Subcutaneous adipose tissue (tissue), 4 donors: ENCODE measurements around the gene PDE6B. TPM values are rescaled to one million over a fixed set of nuclear protein-coding genes. Genes with fewer than 3 reads are reported as not detected.

ENCODE experiments used
- CTCF ChIP-seq: fragments of 450-650 bp; IDR thresholded peaks from one replicate; pipeline ENCODE4 v1.5.1; 2016; ENCODE audit warnings: low read depth, mild to moderate bottlenecking, control low read depth, antibody characterized with exemption, moderate library complexity
- total RNA-seq, 4 donors: library from RNA; depleted of rRNA; stranded (reverse); fragments of >200 nt; gene quantifications; one replicate each; pipeline ENCODE4 v1.1.0, GENCODE V29; 2016

The PDE6B gene
- total RNA-seq, 4 donors from 2014 or later: 2.0 to 5.9 (median 3.8) TPM; not detected in 1

DNA sequence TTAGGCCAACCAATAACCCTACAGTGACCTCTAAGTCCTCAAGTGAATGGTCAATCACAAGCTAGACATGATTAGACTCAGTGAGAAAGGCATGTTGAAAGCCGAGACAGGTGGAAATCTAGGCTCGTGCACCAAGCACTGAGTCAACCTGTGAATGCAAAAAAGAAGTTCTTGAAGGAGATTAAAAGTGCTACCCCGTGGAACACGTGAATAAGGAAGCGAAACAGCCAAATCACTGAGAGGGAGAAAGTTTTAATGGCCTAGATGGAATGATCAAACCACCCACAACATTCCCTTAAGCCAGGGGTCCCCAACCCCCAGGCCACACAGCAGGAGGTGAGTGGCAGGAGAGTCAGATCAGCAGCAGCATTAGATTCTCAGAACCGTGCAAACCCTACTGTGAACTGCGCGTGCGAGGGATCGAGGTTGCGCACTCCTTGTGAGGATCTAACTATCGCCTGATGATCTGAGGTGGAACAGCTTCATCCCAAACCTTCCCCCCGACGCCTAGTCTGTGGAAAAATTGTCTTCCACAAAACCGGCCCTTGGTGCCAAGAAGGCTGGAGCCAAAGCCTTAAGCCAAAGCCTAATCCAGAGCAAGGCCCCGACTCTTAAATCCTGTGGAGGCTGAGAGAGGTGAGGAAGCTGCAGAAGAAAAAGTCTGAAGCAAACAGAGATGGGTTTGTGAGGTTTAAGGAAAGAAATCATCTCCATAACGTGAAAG, 19.5 kb upstream of the PDE6B start:
- no peak for TF ChIP-seq CTCF

- no peak for TF ChIP-seq CTCF
Measured at GRCh38 chr4:608236-608635, 17.1 kb upstream of the PDE6B start.

DNA sequence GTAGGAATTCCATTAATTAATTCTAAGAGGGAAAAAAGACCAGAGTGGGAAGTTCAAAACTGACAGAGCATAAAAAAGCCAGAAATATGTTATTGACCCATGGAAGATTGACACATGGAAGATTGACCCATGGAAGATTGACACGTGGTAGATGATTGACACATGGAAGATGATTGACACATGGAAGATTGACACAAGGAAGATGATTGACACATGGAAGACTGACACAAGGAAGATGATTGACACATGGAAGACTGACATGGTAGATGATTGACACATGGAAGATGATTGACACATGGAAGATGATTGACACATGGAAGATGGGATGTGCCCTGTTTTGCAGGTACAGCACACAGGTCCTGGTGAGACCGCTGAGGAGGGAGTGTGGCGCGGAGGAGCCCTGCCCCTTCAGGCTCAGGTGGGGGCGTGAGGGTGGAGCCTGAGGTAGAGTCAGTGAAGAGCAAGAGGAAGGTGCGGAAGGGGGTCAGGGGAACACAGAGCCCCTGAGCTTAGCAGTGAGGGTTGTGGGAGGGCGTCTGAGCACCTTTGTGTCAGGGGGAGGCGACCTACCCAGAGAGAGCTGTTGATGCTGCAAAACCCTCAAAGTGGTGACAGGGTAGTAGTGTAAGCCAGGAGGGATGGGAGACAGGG, 15.8 kb upstream of the PDE6B start:
- no peak for TF ChIP-seq CTCF

DNA sequence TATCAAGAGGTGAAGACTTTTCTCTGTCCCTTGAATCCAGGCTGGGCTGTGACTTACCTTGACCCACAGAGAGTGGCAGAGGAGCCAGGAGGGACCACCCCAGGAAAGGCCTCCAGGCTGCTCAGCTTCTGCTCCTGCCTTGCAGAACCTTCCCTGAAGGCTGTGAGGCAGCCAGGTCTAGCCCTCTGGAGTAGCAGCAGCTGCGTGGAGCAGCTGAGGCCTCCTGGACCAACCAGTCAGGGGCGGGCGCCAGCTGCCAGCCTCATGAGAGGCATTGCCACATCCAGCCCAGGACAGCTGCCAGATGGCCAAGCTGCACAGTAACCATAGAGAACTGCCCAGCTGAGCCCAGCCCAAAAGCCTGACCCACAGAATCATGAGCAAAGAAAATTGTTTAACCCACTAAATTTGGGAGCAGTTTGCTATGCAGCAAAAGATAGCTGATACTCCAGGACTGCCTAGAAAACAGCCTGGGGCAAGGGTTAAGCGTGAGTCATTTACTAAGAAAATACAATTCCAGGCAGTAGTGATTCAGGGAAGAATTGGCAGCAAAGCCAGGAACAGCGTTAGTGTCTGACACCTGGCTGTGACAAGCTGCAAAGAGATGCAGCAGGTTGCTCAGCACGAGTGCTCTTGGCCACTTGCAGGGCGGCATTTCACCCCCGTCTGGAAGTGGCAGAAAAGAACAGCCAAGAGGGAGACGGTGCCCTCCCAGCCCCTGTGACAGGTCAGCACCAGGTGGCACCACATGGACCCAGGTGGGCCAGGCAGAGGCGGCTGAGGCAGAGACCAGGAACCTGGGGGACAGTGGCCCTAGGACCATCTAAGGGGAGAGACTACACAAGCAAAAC, 14.7 kb upstream of the PDE6B start:
- no peak for TF ChIP-seq CTCF

GRCh38 chr4:612052-612748, 13.2 kb upstream of the PDE6B start:
- no peak for TF ChIP-seq CTCF

DNA sequence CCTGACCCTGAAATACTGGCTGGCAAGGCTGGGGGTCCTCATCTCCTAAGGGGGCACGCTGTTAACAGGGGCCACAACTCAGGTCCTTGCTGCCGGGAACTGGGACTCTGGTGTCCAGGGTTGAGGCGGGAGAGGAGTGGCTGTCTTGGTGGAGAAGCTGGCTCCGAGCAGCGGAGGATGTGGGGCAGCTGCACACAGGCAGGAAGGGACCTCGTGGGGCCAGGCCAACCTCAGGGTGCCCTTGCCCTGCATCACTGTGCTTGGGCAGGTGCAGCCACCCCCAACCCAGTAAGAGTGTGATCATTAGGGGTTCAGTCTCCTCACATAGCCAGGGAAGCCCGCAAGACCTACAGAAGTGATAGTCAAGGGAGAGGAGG, 12.6 kb upstream of the PDE6B start:
- no peak for TF ChIP-seq CTCF
